Urothelium cell line (cell line): ENCODE results near the gene TTBK1.
"Not testable (repeated sequence)": the region's sequence is repeated elsewhere in the genome, so short reads cannot be mapped to it uniquely, and the experiment has no call there.

Experiments used
- DNase-seq: peaks from one replicate; pipeline ENCODE4 v3.0.0; 2011; ENCODE audit warnings: low spot score, mixed read lengths
- FAIRE-seq: peaks from 2 replicates; lab custom pipeline; 2011; peaks lifted over from hg19 to GRCh38; lab: Jason Lieb, UNC

TTBK1 gene

DNA sequence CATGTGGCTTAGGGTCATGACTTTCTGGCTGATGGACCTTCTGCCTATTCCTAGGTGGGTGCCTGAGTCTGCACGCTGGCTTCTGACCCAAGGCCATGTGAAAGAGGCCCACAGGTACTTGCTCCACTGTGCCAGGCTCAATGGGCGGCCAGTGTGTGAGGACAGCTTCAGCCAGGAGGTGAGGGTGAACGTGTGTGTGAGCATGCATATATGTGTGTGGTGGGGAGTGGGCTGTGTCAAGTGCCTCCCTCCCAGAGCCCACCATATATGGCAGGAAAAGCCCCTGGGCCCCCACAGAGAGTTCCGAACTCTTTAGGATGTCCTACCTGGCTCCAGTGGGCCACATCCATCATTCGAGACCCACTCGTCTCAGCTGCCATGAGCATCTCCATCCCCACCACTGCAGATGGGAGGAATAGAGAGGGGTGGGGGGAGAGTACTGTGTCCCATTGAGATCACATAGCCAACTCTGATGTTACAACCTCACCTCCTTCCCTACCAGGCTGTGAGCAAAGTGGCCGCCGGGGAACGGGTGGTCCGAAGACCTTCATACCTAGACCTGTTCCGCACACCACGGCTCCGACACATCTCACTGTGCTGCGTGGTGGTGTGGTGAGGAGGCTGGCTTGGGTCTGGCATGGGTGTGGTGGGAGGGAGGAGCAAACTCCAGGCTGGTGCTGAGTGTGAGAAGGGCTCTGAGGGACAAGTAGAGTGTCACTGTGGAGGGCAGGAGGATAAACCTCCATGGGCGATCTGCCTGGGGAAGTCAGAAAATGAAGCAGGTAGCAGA lies 58.0 kb downstream of the TTBK1 start:
- FAIRE-seq (no peak), DNase-seq (no peak)

DNA sequence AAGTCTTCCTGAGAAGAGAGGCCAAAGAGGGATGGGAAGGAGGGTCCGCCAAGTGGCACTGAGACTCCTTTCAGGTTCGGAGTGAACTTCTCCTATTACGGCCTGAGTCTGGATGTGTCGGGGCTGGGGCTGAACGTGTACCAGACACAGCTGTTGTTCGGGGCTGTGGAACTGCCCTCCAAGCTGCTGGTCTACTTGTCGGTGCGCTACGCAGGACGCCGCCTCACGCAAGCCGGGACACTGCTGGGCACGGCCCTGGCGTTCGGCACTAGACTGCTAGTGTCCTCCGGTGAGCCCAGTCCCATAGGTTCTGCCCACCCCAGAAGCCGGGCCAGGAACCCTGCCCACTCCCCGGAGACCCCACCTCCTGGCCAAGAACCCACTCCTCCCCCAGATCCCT lies 58.8 kb downstream of the TTBK1 start:
- DNase-seq (no peak), FAIRE-seq (no peak)

DNA sequence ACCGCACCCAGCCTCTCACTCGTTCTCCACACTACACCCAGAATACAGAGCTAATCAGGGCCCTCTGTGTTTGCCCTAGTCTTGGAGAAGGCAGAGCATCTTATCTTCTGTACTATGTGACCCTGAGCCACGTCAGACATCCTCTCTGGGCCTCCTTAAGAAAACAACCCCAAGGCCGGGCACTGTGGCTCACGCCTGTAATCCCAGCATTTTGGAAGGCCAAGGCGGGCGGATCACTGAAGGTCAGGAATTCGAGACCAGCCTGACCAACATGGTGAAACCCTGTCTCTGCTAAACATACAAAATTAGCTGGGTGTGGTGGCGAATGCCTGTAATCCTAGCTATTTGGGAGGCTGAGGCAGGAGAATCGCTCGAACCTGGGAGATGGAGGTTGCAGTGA lies 59.7 kb downstream of the TTBK1 start:
- not testable (repeated sequence) for FAIRE-seq, DNase-seq

DNA sequence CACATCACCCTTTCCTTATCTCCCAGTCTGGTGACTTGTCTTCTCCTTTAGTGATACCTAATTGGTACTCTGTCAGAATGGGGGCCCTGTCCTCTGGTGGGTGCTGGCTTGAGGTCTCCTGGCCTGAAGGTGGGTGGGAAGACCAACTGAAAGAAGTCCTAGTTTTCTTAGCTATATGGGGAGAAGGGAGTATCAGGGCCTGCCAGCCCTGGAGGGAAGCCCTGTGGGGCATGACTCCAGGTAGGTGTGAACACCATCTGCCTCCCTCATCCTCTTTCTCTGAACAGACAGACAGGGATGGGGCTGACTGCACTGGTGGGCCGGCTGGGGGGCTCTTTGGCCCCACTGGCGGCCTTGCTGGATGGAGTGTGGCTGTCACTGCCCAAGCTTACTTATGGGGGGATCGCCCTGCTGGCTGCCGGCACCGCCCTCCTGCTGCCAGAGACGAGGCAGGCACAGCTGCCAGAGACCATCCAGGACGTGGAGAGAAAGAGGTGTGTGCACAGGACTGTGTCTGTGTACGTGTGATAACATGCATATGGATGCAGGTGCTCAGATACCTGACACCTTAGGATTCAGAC lies 60.6 kb downstream of the TTBK1 start:
- FAIRE-seq (peak; percentile 61), DNase-seq (no peak)

DNA sequence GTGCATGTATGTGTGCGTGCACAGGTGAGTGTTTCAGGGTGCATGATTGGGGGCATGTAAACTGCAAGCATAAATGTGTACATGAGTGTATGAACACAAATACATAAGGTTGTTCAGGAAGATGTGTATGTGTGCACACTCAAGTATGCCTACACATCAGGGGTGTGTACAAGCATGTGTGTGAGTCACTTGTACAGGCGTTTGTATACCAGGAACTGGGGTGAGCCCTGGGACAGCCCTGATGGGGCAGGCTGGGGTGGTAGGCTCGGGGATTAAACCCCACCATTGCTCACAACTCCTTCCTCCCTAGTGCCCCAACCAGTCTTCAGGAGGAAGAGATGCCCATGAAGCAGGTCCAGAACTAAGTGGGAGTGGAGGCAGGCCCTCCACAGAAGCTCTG lies 61.1 kb downstream of the TTBK1 start:
- FAIRE-seq (peak; percentile 37), DNase-seq (no peak)

DNA sequence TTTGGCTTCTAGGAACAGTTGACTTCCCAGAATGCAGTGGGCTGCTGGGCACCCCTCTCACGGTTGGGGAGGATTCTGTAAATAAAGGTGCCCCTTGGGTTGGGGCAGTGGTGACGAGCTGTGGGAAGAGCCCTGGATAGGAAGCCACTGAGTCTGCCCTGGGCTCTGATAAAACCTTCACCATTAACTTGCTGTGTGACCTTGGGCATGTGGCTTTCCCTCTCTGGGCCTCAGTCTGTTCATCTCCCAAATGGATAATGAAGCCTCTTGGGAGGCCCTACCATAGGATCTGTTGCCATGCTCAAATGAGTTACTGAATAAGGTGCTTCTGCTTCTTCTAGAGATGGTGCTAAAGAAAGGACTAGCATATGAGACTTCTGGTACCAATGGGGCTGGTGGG lies 61.6 kb downstream of the TTBK1 start:
- no peak for DNase-seq
- no peak for FAIRE-seq

DNA sequence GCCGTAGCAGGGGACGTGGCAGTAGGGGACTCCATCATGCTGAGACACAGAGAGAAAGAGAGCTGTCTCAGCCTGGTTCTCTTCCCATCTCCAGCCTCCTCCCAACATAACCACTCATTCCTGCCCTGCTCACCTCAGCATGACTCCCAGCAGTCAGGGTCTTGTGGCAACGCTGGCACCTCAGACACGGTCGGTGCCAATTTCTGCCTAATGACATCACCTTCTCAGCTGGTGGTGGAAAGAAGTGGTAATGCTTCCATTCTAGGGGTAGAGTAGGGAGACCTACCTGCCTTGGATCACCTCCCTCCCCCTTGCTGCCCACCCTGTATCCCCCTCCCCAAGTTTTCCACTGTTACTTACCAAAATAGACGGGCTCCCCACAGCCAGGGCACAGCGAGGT lies 62.8 kb downstream of the TTBK1 start:
- no peak for FAIRE-seq

DNA sequence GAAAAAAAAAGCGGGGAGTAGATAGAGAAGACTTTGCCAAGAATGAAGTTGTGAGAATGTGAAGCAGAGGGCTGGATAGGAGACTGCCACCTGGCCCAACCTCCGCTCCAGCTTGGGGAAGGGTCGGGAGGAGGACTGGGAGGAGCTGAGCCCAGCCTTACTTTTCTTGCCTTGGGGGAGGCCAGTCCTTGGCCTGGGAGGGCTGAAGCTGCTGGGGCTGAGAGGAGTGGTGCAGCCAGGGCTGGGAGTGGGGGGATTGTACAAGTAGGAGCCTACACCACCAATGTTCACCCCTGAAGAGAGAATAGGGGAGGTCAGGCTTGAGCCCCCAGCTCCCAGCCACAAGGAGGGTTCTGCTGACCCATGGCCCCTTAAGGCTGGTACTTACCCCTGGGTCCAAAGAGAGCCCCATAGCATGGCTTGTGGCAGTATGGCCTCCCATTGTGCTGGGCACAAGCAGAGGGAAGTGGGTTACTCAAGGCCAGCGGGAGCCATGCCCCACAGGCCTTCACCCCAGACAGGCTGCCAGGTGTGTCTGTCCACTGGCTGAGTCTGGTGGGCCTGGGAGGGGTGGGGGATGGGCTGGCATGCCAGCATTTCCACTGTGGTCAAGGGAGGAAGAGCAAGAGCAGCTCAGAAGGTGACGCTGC lies 64.3 kb downstream of the TTBK1 start:
- FAIRE-seq (no peak), DNase-seq (no peak)

More for the DNA sequence above, 62.8 kb downstream of the TTBK1 start:
- DNase-seq = no peak

DNA sequence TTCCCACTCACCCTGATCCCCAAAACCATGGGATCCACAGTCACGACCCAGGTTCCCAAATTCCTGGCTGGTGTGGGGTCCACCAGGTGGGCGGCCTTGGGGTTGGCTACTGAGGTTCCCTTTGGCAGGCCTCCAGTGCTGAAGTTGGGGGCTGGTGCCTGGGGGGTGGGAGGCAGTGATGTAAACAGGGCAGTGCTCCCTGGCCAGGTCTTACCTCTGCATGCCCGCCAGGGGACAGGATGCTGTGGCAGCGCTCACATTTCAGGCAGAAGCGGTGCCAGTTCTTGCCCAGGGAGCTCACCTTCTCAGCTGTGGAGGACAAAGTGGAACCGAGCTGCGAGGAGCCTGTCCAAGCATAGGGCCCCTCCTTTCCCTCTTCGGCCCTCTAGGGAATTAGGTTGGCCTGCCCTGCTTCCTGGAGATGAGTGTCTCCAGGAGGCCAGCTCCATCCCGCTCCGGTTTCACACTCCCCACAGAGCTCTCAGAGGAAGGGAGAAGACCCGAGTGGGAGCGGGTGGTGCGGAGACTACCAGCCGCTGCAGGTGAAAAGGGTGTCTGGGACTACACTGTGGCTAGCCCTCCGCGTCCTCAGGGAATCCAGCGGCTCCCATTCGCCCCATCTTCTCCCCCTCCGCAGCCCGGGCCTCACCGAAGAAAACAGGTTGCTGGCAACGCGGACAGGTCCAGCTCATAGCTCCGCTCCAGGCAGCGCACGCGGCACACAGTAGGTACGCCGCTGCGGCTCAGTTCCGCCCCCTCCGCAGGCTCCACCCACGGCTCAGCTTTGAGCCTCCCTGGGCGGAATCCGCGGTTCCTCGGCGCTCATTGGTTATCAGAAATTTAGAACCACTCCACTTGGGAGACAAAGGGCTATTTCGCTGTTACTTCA lies 65.1 kb downstream of the TTBK1 start, which contains the start of gene CRIP3:
CRIP3 (minus strand) TSS at position 726 of the 889 bp plus-strand sequence; CDS start at position 692, 34 bp downstream.
- DNase-seq (no peak), FAIRE-seq (no peak)

DNA sequence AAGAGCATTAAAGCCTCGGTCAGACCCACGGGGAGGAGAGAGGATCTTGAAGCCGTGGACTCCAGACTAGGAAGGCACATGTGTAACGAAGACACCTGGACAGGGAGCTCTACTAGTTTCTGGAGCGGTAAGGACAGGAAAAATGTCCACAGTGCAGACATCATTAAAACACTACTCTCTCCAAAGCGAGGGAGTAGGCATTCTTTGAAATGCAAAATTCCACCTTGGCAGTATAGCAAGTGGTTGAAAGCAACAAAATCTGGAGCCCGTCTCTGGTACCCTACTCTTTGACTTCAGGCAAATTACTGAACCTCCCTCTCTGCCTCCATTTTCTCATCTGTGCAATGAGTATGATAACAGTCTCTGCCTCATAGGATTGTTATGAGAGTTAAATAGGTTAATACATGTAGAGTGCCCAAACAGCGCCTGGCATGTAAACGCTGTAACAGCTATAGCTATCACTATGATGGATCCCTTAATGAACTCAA lies 65.8 kb downstream of the TTBK1 start:
- no peak for FAIRE-seq
- DNase-seq = no peak

DNA sequence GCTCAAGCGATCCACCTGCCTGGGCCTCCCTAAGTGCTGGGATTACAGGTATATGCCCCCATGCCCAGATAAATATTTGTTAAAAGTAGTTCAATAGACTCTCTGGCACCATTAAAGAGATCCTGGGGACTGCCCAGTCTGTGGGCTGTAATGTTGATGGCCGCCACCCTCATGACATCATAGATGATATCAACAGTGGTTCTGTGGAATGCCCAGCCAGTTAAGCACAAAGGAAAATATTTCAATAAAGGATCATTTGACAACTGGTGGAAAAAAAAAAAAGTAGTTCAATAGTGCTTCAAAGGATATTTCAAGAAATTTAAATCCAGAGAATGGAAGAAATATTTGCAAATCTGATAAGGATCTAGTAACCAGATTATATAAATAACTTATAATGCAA lies 66.9 kb downstream of the TTBK1 start:
- no peak for FAIRE-seq
- no peak for DNase-seq

DNA sequence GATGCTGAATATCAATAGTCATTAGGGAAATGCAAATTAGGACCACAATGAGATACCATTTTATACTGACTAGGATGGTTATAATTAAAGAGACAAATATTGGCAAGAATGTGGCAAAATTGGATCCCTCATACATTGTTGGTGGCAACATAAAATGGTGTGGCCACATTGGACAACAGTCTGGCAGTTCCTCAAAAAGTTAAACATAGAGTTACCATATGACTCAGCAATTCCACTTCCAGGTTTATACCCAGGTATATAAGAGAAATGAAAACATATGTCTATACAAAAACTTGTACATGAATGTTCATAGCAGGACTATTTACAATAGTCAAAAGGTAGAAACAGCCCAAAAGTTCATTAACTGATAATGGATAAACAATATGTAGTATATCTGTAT lies 67.3 kb downstream of the TTBK1 start:
- no peak for DNase-seq
- no peak for FAIRE-seq

DNA sequence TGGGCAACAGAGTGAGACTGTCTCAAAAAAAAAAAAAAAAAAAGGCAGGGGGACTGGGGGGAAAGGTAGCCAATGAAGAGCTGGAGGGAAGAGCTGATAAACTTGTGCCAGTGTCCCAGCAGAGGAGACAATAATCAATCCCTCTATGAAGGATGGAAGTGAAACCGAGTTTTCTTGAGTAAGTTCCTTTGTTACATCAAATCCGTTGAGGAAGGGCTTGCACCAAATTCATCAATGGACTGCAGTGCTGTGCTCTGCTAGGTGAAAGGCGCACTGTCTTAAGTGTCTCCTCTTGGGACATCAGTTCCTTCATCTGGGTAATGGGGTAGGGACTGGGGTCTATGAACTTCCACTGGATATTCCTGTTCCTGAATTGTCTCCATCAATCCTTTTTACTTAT lies 68.4 kb downstream of the TTBK1 start:
- DNase-seq (no peak), FAIRE-seq (no peak)

DNA sequence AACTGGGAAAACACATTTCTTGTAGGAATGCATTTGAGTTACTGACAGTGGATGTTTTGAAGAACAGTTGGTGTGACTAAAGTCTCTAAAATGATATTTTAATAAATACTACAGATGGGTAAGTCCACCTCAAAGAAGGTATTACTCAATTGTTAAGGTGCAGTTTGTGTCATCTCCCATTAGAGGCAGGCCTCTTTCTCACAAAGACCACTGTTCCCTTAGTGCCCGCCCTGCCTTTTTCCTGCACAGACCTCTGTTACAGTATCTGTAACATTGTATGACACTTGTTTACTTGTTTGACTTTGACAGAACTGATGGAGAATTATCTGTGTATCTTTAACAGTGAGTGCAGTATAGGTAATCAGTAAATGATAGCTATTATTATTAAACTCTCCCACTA lies 70.5 kb downstream of the TTBK1 start:
- FAIRE-seq (no peak), DNase-seq (no peak)

DNA sequence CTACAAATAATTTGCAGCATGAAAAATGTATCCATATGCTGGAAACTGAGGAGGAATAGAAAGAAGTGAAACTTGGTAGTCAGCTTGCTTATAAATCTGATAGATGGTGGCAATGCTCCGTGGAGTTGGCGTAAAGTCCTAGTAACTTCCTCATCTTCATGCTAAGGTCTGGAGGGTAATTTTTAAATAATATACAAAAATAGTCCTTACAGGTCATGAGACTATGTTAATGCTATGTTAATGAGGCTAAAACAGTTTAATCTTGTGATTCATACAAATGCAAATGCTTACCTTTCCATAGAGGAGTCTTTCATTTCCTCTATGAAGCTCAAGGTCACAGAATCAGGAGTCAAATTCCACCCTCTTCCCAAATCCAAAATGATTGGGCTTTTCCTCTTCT lies 74.7 kb downstream of the TTBK1 start:
- FAIRE-seq = no peak
- DNase-seq = no peak

DNA sequence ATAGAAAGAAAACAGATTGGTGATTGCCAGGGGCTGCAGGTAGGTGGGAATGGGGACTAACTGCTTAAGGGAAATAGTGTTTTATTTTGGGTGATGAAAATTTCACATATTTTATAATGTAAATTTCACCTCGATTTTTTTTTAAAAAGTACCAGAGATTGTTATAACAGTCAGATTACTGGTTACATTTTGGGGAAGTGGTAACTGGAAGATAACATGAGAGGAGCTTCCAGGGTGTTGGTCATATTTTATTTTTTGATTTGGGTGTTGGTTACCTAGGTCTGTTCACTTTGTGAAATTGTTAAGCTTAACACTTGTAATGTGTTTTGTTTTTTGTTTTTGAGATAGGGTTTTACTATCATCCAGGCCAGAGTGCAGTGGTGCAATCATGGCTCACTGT lies 82.6 kb downstream of the TTBK1 start:
- DNase-seq (no peak), FAIRE-seq (no peak)

DNA sequence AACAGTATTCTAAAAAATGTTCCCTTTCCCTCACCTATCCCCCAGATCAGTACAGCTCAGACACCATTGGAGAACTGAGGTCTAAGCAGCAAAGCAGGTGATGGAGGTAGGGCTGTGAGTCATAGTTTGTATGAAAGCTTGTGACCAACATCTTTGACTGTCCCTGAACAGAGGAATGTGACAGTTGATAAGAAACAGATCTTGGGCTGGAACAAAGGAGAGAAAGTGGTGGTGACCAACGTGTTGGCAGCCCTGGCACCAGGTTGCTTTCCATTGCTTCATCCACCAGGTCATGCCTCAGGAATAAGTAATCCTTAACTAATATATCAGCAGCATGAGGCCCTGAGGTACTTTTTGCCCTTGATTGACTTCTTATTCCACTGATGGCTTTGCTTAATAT lies 85.2 kb downstream of the TTBK1 start:
- DNase-seq (no peak), FAIRE-seq (no peak)

DNA sequence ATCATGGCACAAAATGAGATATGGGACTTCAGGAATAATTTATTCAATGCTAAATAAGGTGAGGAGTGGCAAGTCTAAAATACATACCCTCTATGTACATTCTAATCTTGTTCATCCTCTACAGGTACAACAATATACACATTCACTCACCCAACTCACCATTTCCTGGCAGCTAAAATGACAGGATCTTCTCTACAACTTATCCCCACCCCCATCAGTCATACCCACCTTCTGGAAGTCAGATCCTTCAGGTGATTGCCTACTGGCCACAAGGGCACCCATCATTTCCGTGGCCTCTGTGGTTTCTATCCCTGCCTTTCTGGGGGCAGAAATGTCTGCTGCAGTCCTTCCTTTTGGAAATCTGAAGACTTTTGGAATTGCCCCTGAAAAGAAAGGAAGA lies 88.2 kb downstream of the TTBK1 start:
- no peak for DNase-seq
- no peak for FAIRE-seq

DNA sequence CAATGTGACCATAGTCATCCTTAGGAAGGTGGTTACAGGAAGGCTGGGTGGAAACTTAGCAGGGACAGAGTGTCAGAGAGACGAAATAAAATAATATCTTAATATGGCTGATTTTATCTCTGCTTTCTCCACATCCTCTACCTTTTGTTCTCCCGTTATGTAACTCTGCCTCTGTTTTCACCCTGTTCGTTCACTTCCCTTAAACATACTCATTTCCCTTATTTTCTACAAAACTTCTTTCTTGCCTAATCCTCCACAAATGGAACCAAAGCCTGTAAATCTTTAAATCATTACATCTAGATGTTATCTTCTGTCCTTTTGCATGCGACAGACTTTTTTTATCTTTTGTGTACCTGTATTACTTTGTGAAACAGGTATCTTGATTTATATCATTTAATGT lies 88.6 kb downstream of the TTBK1 start:
- FAIRE-seq = no peak
- DNase-seq = no peak

DNA sequence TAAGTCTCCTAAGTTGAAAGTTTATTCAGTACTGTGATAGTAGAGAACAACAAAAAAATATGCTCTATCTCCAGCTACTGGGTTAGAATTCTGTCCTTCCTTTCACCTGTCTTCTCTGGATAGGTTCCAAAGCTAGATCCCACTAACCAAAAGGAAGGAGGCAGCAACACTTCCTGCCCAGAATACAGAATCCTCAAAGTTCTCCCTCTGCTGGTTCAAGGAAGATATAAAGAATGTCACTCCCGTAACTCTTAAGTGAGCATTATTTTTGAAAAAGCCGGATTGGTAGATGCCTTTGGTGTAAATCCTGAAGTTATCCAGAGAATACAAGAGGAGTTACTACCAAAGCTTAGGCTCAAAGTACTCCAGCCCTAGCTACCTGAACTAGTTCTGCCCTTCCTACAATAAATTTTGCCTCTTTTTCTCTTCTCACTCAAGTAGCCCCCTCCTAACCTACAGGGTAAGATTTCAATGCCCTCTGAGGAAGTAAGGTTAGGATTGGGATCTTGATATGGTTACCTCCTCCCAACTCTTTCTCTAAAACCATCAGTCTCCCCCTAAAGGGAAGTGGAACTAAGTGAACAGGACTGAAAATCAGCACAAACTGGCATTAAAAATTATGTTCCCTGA lies 91.3 kb downstream of the TTBK1 start:
- peak; percentile 63 for DNase-seq
- FAIRE-seq = no peak
